Calu3 (cell line): ENCODE results near the gene DNAH7. TPM values are rescaled to one million over a fixed set of nuclear protein-coding genes. Genes with fewer than 3 reads are reported as not detected.

Source experiments
- BruUV-seq: library from RNA; stranded (reverse); fragments of 400-500 nt; replicated peaks from 2 replicates; lab custom pipeline; 2021; lab: Mats Ljungman, UMichigan
- CTCF ChIA-PET: fragments of 300-600 bp; sonication (Branson Sonifier 250); formaldehyde crosslinking; loops from one replicate; lab custom pipeline; 2022; ENCODE audit warnings: antibody characterized with exemption; lab: Charles Lee
- DNase-seq: peaks from one replicate; pipeline ENCODE4 v3.0.0; 2022
- H3K27ac Mint-ChIP-seq: one replicate; pipeline ENCODE4 v1.8.0; 2022; ENCODE audit warnings: mixed read lengths; ENCODE audit not compliant: unreplicated experiment
- H3K27me3 Mint-ChIP-seq: one replicate; pipeline ENCODE4 v1.8.0; 2022; ENCODE audit warnings: mixed read lengths; ENCODE audit not compliant: unreplicated experiment
- H3K36me3 Mint-ChIP-seq: one replicate; pipeline ENCODE4 v1.8.0; 2022; ENCODE audit warnings: mild to moderate bottlenecking, moderate library complexity, mixed read lengths; ENCODE audit not compliant: insufficient read depth, unreplicated experiment
- H3K4me1 Mint-ChIP-seq: one replicate; pipeline ENCODE4 v1.8.0; 2022; ENCODE audit warnings: mild to moderate bottlenecking, low read depth, mixed read lengths; ENCODE audit not compliant: unreplicated experiment
- H3K4me3 Mint-ChIP-seq: one replicate; pipeline ENCODE4 v1.8.0; 2022; ENCODE audit warnings: mild to moderate bottlenecking, low read depth, moderate library complexity, mixed read lengths; ENCODE audit not compliant: unreplicated experiment
- H3K9me3 Mint-ChIP-seq: one replicate; pipeline ENCODE4 v1.8.0; 2022; ENCODE audit warnings: low read depth, mixed read lengths; ENCODE audit not compliant: unreplicated experiment
- CTCF ChIP-seq: fragments of 200-600 bp; IDR thresholded peaks from one replicate; pipeline ENCODE4 v1.8.0; 2022; ENCODE audit warnings: antibody characterized with exemption; ENCODE audit not compliant: unreplicated experiment
- intact Hi-C: fragments of 100-400 bp; cut with micrococcal nuclease; formaldehyde crosslinking; loops from one replicate; pipeline ENCODE4 v1.10.0; 2022; ENCODE audit not compliant: unreplicated experiment
- total RNA-seq: library from RNA; stranded (reverse); gene quantifications from 2 replicates; pipeline ENCODE4 v1.2.3, GENCODE V29; 2022

The DNAH7 gene
- total RNA-seq, 1 experiment from 2014 or later, result 2.5 TPM

- no peaks in the 10 kb centered on the region for H3K36me3 Mint-ChIP-seq
- DNase-seq, result no peak
- no peaks in the 10 kb centered on the region for H3K9me3 Mint-ChIP-seq
- H3K27me3 Mint-ChIP-seq, result no peaks in the 10 kb centered on the region
- H3K27ac Mint-ChIP-seq, result no peak overlapping the region
- H3K4me1 Mint-ChIP-seq, result peaks cover 12% of the 10 kb centered on the region
- no peak overlapping the region for H3K4me3 Mint-ChIP-seq
- CTCF ChIA-PET, result interaction anchor here (0.6 kb wide), 1 partner anchor 49 kb away, joined by 6 read pairs; no protein-coding TSS in a partner anchor
- intact Hi-C loops, result no loop called here
- no peak for TF ChIP-seq CTCF
- no TSS peak for BruUV-seq
Measured at GRCh38 chr2:196103626-196104025, 35.0 kb upstream of the DNAH7 start.

- CTCF ChIA-PET, result interaction anchor here (1.3 to 1.4 kb wide), 2 partner anchors 10 to 12 kb away, joined by 4 to 5 read pairs; no protein-coding TSS in a partner anchor
- Mint-ChIP-seq H3K4me1 (peaks cover 20% of the 10 kb centered on the region), H3K27me3 (no peaks in the 10 kb centered on the region), H3K9me3 (no peaks in the 10 kb centered on the region), H3K4me3 (no peak overlapping the region), H3K36me3 (no peaks in the 10 kb centered on the region), H3K27ac (no peak overlapping the region)
- intact Hi-C loops, result no loop called here
- no peak for TF ChIP-seq CTCF
- no TSS peak for BruUV-seq
- no peak for DNase-seq
Measured at GRCh38 chr2:196101325-196101991, 32.8 kb upstream of the DNAH7 start.

- DNase-seq, result no peak
- CTCF ChIA-PET, result no interaction called here
- no peaks in the 10 kb centered on the region for H3K36me3 Mint-ChIP-seq
- H3K4me3 Mint-ChIP-seq, result no peak overlapping the region
- TF ChIP-seq CTCF, result no peak
- BruUV-seq, result no TSS peak
- H3K27ac Mint-ChIP-seq, result no peak overlapping the region
- no peaks in the 10 kb centered on the region for H3K9me3 Mint-ChIP-seq
- no peaks in the 10 kb centered on the region for H3K27me3 Mint-ChIP-seq
- peaks cover 20% of the 10 kb centered on the region for H3K4me1 Mint-ChIP-seq
- intact Hi-C loops, result no loop called here
Measured at GRCh38 chr2:196099916-196100315, 31.3 kb upstream of the DNAH7 start.

- no peak overlapping the region for H3K4me3 Mint-ChIP-seq
- H3K4me1 Mint-ChIP-seq, result peaks cover 20% of the 10 kb centered on the region
- no peaks in the 10 kb centered on the region for H3K36me3 Mint-ChIP-seq
- TF ChIP-seq CTCF, result no peak
- H3K27me3 Mint-ChIP-seq, result no peaks in the 10 kb centered on the region
- CTCF ChIA-PET, result interaction anchor here (0.9 kb wide), 1 partner anchor 14 kb away, joined by 3 read pairs; no protein-coding TSS in a partner anchor
- BruUV-seq, result no TSS peak
- H3K27ac Mint-ChIP-seq, result no peak overlapping the region
- H3K9me3 Mint-ChIP-seq, result peaks cover 4% of the 10 kb centered on the region
- DNase-seq, result no peak
- intact Hi-C loops, result no loop called here
Measured at GRCh38 chr2:196097864-196098660, 29.4 kb upstream of the DNAH7 start.
